Measurements from ENCODE around the gene GATA2.

DNA sequence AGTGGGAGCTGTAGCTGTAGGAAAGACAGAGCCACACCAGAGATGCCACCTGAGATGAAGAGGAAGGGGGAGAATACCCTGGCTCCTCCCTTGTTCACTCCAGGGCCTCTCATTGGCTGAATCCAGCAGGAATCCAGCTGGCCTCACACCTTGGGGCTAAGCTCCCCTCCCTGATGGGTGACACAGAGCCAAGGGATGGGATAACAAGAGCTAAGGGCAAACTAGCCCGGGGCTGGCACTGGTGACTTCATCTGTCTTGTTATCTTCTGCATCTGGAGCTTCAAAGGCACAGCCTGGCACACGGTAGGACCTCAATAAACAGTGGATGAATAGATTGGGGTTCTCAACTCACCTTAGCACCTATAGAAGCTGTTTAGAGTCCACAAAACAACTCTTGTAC, 13.8 kb upstream of the GATA2 start:
- TF ChIP-seq POLR2AphosphoS5 (IDR thresholded peaks at IDR 0.05) (no peak), CTCF (IDR thresholded peaks at IDR 0.05) (no peak), POLR2A (IDR thresholded peaks at IDR 0.05) (no peak)

Measured in suprapubic skin (tissue), 4 donors.